ENCODE measurements around the gene SOCS7.

The SOCS7 gene

DNA sequence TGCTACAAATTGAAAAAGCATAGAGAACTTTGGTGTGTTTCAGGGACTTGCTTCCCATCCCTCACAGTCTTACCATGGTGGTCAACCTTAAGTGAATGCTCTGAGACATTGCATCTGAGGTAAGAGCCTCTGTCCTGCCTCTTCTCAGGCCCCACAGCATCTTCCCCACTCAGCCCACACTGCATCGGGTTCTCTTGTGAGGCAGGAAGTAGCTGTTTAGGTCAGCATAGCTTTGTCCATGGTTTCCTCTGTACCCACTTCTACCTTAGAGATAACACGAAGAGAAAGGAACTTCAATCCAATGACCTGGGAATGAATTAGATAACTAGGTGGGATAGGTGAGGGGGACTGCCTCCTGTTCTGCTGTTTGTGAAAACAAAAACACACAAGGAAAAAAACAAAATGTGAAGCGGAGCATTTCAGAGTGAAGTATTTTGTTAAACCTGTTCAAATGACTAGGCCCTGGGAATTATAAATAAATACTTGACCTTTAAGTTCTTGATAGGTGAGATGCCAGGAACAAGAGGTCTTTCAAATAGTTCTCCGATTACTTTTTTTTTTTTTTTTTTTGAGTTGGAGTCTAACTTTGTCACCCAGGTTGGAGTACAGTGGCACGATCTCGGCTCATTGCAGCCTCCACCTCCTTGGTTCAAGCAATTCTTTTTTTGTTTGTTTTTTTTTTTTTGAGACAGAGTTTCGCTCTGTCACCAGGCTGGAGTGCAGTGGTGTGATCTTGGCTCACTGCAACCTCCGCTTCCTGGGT lies 17.7 kb downstream of the SOCS7 start:
- no peak for DNase-seq

DNA sequence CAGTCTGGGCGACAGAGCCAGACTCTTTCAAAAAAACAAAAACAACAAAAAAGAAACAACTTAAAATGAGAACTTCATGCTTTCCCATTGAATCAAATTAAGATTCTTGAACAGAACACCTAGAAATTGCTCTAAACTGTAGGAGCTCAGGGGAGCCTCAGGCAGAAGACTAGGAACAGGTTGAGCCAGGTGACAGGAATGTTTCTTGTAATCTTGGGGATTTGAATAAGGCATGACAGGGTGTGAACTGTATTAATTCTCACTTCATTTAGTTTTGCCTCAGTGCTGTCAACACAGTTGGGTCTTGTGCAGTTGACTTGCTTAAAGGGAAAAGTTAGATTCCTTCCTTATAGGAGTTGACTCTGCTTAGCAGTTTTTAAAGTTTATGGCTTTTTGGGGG lies 27.8 kb downstream of the SOCS7 start:
- no peak for DNase-seq

DNA sequence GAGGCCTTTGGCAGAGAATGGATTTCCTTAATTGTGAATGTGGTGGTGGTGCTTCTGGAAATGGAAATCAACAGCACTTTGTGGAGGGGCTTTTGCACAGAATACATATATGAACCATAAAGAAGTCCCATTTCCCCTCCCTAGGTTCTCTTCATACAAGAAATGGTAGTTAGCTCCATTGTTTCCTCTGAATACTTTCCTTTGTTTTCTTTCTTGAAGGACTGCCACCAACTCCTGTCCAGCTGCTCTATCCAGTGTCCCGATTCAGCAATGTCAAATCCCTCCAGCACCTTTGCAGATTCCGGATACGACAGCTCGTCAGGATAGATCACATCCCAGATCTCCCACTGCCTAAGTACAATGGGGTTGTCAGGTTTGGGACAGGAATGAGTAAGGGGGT lies 43.4 kb downstream of the SOCS7 start:
- no peak for DNase-seq

DNA sequence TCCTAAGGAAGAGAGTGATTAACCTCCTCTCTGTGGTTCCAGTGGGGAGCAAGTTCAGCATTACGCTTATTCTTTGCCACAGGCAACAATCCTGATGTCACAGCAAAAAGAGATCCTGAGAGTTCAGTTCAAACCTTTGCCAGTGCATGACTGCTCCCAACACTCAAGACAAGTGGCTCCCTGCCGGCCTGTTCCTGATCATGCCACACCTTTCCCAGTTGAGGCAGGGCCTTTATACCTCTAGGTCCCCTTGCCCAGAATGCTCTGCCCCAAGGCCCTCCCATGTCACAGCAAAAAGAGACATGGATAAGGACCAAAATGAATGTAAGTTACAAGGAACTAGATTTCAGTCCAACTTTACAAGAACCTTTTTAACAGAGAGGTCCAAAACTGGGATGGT lies 45.6 kb downstream of the SOCS7 start:
- no peak for DNase-seq

DNA sequence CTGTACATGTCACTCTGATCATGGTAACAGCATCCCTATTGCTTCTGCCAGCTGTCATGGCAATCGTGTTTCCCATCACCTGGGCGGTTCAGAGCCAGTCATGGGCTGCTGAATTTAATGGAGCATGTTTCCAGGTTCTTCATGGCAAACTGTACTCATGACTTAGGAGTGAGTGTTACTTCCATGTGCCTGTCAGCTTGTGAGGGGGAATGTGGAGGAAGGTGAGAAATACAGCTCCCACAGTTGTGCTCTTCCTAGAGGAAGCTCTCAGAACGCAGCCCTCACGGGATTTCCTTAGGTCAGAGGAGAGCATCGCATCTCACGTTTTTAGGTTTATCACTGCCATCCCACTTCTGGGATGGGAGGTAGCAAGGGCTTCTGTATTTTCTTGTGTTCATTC lies 48.6 kb downstream of the SOCS7 start:
- DNase-seq: no peak

DNA sequence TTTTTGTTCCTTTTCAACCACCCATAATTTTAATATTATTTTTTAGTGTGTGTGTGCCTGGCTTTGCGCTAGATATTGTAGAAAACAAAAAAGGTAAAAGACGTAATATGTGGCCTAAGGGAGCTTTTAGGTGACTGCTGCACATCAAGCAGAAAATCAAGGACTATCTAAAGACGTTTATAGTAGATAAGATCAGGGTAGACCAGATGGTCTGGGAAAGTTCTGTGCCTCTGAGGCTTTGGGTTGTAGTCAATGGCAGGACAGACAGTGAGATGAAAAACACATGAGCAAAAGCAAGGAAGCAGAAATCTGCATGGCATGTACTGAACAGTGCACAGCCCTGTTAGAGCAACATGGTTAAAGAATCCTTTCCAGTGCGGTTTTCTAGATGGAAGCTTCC lies 49.8 kb downstream of the SOCS7 start:
- no peak for DNase-seq

DNA sequence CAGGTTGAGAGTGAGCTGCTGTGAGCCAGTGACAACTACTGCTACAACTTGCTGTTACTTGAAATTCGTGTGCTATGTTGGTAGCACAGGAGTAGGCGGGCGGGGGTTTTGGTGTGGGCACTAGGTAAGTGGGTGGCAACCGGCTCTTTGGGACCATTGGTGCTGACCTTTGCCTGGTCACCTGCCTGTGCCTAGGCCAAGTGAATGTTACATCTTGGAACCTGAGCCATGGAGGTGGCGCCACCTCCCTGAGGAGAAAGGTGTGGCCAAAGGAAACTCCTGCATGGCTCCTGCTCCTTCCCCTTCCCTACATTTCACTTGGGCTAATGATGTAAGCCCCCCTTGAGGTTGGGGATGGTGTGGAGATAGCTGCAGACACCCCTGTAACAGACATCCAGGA lies 51.3 kb downstream of the SOCS7 start:
- no peak for DNase-seq

DNA sequence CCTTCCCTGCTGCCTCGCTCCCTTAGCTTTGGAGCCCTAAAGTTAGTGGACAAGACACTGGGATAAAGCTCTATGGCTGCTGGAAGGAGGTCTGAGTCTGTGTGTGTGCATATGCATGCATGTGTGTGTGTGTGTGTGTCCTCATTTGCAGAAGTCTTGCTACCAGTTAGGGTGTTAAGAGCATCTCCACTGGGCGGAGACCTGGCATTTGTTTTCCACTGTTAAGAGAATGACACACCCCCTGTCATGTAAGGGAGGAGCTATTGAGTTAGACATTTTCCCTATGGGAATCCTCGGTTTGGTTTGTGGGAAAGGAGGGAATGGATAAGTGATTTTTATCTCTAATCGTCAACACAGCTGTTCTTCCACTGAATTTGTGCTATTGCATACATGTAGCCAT lies 51.8 kb downstream of the SOCS7 start:
- no peak for DNase-seq

DNA sequence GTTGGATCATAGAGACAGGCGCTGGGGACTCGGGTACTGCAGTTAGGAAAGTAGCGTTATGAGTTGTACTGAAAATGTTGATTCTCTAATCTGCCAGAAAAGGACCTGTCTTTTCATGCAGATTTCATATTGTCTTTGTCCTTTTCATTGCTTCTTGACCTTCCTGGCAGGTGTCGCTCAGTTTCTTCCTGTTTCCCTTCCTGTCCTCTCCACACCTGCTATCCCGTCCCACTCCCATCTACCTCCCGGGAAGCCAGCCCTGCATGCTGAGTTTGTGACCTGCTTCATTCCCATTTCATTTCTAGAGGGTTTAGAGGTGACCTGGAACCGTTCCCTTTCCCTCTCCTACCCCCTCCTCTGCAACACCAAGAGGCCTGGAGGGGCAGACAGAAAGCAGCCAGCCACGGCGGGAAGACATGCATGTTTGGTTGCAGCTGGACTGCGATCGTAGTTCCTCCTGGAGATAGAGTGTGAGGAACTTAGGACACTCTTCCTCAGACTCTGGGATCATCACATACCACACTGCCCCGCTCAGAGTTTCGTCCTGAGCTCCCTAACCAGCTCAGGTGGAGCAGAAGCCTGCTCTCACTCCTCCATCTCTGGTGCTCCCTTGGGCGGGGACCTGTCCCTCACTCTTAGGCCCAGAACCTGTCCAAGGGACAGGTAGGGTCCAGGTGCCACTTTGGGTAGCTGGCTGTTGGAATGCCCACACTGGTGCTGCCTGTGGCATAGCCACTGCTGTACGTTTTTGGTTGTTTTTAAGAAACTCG lies 52.7 kb downstream of the SOCS7 start:
- no peak for DNase-seq

DNA sequence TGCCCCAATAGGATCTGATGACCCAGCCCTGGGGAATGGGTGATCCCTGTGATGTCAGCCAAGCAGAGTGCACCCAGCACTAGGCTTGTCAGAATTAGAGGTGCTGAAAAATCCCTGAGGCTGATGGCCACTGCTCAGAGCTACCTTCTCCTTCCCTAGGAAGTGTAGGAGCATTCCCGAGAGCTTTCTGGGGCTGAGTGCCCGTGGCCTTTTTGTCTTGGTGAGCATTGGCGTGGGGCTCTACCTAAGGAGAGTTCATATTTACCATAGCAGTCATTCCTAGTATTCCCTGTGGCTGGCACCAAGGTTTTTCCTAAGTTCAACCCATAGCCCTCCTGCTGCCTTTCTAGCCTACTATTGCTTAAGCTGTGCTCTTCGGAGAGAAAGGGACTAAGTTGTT lies 54.0 kb downstream of the SOCS7 start:
- DNase-seq: no peak

DNA sequence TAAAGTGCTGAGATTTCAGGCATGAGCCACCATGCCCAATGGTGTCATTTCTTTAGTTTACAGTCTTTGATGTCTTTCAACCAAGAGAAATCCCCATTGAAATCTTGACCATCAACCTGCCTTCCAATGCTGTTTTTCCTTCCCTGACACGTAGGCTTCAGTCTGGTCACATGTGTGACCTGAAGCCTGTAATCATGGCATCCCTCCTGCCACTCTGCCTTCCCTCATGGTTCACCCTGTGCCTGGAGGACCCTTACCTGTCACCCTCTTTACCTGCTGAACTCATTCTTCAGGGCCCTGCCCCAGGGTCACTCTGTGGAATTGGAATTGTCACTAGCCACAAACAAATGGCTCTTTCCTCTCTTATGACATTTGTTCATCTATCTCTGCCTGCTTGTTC lies 58.6 kb downstream of the SOCS7 start:
- DNase-seq: no peak

DNA sequence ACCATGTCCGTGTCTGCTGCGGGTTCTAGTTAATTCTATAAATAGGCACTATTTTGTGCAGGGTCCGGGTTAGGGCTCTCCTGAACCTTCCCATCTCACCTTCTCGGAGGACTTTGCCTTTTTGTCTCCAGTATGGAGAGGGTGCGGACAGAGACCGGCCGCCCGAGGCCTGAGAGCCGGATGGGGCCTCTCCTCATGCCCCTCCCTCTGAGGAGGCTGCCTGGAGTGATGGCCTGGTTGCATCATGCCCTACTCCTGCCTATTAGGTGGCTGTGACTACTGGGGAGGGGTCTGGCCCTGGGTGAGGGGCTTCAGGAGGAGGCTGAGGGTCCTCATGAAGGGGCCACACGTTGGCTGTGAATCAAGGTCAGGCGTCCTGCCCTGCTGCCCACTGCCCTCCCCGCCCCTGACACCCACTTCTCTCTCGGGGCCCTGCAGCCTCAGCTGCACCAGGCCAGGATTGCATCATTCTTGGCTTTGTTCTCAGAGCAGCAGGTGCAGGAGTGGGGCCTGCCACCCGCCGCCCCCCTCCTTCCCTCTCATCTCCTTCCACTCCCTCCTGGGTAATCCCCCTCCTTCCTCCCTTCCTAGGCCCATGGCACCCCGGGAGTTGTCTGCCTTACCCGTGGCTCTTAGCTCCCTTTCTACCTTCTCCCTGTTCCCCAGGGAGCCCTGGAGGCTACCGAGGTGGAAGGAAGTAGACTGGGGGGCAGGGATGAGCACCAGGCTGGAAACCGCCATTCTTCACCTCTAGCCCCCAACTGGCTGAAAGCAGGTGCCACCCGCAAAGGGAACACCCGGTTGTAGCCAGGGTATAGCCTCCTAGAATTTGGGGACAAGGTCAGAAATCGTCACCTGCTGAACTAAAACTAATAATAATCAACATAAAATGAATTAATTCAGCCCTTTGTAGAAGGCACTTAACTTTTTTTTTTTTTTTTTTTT lies 63.9 kb downstream of the SOCS7 start:
- DNase-seq: no peak

DNA sequence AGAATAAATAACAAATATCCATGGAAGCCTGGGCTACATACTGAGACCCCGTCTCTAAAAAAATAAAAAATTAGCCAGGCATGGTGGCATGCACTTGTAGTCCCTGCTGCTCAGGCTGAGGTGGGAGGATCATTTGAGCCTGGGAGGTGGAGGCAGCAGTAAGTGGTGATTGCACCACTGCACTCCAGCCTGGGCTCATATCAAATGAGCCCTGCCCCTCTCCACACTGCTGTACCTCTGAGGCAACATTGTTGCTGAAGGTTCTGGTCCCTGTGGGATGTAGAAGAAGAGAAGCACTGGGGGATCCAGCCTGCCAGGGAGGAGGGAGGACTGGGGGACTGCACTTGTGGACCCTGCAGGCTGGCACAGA lies 65.2 kb downstream of the SOCS7 start:
- no peak for DNase-seq

DNA sequence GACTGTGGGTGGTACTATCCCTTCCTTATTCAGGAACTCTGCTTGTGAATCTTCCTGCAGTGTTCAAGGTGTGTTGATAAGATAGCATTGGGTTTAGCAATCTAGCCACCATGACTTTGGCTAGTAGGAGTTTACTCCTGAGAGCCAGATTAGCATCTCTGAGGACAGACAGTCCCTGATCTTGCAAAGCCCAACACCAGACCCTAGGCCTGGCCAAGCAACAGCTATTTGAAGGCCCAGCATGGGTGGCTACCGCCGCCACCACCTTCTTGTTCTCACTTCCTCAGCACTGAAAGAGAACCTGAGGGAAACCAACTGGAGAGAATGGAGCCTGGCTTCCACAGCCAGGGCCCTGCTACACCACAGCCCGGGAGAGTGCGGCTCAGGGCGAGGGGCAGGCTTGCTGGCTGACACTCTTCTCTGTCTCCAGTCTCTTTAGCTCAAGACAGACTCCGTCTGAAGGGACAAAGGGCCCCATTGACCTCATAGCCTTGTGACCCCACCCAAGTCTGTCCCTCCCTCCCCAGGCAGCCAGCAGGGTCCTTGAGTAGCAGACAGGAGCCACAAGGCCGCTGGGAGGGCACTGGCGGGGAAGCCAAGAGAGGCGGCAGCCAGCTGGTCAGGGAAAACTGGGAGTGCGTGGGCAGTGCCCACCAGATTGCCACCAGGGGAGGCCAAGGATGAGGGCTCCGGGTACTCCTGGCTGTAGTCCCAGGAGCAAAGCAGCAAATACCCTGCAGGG lies 65.7 kb downstream of the SOCS7 start:
- no peak for DNase-seq

DNA sequence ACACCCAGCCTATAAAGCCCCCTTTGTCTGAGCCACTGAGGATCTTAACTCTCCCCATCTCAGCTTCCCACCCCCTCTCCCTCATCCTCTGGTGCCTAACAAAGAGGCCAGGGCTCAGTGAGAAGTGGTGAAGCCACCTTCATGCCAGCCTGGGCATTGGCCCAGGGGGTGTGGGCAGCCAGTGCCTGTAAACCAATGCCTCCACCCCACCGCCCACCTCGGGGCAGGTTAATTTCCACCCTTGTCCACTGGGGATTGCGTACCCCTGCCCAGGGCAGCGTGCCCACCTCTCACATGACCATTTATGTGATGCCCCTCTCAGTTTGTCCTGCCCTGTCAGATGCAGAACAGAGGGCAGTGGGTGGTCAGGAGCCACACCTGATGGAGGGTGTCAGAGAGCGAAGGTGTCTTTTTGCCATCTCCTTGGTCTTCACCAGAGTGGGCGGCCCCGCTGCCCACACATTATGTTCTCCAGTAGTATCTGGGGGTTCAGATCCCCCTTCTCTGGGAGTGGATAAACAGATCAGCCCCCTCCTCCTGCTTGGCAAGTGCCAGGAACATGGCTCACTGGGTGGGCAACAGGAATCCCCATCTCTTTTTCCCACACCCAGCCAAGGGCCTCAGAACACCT lies 66.5 kb downstream of the SOCS7 start:
- no peak for DNase-seq

DNA sequence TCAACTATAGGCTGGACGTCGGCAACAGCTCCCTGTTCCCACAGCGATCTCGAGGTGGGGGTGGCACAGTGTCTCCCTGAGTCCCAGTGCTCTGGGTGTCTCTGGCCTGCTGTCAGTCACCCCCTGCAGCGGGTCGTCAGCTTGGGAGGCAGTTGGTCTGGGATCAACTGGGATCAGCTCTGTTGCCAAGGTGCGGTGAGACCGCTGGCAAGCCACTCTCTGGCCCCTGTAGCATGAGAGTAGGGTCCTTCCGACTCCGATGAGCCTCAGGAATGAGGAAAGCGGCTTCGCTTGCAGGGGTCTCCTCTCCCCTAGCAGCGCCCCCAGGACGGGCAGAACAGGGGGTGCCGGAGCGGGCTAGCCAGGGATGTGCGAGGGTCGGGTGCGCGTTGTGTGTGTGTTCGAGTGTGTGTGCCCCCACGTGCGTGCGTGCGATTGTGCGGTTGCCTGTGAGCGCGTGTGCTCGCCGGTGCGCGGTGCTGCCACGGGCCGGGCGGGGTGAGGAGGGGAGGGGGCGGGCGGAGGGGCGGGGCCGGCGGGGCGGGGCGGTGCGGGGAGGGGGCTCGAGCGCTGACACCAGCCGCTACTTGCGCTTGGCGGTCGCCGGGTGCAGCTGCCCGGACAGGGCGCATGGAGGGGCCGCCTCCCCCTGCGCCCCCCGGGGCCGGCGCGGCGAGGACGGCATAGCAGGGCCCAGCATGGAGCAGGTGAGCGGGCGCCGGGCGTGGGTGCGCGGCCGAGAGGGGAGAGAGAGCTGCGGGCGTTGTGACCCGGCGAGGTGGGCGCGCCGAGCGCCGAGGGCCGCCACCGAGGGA lies 67.3 kb downstream of the SOCS7 start:
- no peak for DNase-seq

DNA sequence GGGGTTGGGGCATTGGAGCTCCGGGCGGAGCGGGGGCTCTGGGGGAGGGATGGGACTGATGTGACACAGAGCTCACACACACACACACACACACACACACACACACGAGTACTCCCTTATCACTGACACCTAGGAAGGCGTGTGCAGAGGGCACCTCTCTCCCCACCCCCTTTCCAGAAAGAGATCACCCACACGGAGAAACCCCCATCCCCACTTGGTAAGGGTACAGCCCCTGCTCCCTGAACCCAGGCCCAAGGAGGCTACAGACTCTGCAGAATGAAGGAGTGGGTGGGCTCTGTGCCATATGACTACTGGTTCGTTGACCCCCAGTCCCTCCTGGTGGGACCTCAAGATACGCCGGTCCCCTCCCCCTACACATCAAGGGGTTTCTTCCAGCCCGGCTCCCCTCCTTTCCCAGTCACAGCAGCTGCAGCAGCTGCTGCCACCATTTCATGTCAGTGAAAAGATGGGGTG lies 67.9 kb downstream of the SOCS7 start:
- DNase-seq: no peak

DNA sequence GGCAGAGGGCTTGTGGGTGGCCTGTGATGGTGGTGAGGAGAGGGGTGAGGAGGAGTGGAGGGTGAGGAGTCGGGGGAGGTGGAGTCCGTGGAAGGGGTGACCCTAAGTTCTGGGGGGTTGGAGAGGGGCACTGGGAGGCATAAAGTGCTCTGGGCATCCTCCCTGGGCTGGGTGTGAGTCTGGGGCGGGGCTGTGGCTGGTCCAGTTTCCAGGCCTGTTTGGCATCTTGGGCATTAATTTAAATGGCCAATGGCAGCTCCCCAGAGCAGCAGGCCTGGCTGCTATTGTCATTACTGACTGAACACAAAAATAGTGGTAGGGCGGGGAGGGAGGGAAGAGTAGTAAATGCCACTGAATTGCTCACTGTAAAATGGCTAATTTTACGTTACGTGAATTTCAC lies 68.9 kb downstream of the SOCS7 start:
- no peak for DNase-seq

DNA sequence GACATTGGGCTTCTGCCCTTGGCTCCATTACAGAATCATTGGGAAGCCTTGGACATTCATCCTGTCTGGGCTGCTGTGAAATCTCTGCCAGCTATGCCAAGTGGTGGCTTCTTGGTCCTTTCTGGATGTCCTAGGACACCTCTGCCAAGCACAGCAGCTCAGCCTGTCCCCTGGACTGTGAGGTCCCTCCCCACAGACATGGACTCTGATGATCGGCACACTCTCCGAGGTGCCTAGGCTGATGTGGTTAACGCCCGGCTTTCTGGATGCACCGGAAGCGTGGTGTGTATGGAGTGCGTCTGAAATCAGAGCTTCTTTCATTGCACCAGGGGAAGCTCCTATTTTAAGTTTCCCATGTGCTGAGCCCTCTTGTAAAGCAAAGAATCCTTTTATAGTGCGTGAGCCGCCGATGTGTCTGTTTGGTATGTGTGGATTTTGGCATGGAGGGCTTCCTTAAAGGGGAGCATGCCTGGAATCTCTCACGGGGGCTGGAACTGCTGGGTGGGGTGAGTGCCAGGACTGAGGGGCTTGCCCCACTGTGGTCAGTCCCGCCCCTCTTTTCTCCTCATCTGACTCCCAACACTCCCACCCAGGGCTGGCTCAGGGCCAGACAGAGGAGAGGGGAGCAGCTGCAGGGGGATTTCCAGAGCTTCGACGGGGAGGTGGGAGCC lies 69.7 kb downstream of the SOCS7 start:
- DNase-seq: no peak
